AG09319 (cell line): Measurements from ENCODE around the gene TPX2.

Experiments
- DNase-seq: peaks from one replicate; pipeline ENCODE4 v3.0.0-alpha.2; 2010; ENCODE audit warnings: low read depth; ENCODE audit errors: extremely low read depth
- TF ChIP-seq, protein P1 (sequence below): IDR thresholded peaks from 2 replicates; pipeline ENCODE4 v1.5.1; 2011; ENCODE audit warnings: low read depth, mild to moderate bottlenecking, inconsistent platforms, low read length, moderate library complexity

The TPX2 gene

DNA sequence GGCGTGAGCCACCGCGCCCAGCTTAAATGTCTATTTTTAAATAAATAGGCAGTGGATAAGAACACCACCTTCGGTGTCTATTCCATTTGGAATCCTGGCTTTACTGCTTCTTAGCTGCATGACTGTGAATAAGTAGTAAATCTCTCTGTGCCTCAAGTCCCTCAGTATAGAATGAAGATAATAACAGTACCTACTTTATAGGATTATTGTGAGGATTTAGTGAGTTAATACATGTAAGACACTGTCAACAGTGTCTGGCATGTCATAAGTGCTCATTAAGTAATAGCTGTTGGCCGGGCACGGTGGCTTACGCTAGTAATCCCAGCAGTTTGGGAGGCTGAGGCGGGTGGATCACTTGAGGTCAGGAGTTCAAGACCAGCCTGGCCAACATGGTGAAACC, 10.1 kb downstream of the TPX2 start:
- DNase-seq: no peak
- TF ChIP-seq, protein P1, sequence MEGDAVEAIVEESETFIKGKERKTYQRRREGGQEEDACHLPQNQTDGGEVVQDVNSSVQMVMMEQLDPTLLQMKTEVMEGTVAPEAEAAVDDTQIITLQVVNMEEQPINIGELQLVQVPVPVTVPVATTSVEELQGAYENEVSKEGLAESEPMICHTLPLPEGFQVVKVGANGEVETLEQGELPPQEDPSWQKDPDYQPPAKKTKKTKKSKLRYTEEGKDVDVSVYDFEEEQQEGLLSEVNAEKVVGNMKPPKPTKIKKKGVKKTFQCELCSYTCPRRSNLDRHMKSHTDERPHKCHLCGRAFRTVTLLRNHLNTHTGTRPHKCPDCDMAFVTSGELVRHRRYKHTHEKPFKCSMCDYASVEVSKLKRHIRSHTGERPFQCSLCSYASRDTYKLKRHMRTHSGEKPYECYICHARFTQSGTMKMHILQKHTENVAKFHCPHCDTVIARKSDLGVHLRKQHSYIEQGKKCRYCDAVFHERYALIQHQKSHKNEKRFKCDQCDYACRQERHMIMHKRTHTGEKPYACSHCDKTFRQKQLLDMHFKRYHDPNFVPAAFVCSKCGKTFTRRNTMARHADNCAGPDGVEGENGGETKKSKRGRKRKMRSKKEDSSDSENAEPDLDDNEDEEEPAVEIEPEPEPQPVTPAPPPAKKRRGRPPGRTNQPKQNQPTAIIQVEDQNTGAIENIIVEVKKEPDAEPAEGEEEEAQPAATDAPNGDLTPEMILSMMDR: no peak

DNA sequence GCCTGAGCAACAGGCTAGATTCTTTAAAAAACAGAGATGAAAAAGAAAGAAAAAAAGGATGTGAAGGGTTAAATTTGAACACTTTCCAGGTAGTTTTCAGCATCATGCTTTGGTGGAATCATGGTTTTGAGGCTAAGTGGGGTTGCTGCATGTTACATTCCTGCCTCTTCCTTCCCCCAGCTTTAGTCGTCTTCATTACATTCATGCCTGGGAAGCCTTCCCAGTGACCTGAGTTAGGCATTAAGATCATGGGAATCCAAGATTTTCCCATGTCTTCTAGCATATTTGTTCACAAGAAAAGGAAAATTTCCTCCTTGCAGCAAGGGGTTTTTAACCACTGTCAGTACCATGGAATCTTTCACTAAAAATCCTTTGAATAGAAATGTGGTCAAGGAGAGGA, 12.0 kb downstream of the TPX2 start:
- DNase-seq: peak; percentile 86
- TF ChIP-seq, protein P1: no peak

- TF ChIP-seq, protein P1: no peak
- no peak for DNase-seq
Measured at GRCh38 chr20:31757254-31757653, 18.2 kb downstream of the TPX2 start.

DNA sequence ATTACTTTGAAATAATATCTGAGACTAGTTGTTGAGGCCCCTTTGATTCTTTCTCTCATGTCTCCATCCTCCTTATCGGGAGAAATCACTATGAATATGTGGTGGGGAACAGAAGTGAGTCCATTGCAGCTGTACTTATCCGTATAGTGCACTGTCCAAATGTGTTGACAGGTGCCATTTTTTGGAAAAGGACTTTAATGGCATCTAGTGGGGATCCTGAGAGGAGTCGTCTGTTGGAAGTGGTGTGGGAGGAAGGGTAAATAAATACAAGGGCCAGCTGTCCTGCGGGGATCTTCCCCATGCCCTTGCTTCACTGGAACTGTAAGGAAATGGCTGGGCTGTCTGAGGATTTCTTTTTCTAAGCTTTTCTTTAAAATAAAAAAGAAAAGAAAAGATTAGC, 19.4 kb downstream of the TPX2 start:
- TF ChIP-seq, protein P1: no peak
- DNase-seq: no peak

- TF ChIP-seq, protein P1: no peak
Measured at GRCh38 chr20:31758991-31759390, 19.9 kb downstream of the TPX2 start.

DNA sequence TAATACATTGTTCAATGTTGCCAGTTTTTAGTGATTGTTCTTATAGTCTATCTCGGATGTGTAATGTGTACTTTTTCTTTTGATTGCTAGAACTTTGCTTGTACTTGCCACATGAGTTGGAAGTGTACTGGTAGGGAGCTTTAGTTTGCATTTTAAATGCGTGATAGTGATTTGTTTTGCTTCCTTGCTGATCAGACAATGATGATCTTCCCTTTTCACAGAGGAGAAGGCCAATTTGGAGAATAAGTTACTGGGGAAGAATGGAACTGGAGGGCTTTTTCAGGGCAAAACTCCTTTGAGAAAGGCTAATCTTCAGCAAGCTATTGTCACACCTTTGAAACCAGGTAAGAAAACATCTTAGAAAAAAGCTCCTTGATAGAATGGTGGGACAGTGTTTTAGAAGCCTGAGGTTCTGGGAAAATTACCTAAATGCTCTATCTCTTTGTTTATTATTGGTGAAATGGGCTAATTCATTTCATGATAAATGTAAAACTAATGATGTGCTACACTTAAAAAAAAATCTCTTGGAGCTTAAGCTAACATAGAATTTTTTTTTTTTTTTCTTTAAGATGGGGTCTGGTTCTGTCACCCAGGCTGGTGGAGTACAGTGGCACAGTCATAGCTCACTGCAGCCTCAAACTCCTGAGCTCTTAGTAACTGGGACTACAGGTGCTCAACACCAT, 20.9 kb downstream of the TPX2 start:
- TF ChIP-seq, protein P1: no peak
- no peak for DNase-seq

More at GRCh38 chr20:31758991-31759390, 19.9 kb downstream of the TPX2 start:
- no peak for DNase-seq

DNA sequence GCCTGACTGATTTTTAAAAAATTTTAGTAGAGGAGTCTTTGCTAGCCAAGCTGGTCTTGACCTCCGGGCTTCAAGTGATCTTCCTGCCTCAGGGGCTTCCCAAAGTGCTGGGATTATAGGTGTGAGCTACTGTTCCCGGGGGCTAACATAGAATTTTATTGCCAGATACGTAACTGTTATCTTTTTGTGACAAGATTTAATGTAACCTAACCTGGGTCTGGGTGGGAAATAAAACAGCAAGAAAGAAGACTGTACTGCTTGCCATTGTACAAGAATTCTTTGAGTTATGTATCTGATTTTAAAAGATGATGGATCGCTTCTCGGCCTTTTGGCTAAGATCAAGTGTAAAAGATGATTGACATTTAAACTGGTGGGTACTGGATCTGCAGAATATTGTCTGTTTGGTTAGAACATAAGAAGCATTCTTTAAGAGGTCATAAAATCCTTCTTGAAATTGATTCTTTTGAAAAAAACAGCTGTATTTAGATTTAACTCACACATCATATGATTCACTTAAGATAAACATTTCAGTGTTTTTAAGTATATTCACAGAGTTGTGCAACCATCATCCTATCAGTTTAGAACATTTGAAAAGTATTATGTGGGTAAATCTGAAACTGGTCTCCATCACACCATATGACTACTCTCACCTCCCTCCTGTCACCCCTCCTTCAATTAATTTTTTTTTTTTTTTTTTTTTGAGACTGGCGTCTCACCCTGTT, 21.6 kb downstream of the TPX2 start:
- peak; percentile 41 for DNase-seq
- TF ChIP-seq, protein P1: no peak
